GM12864 (cell line): ENCODE measurements around the gene NPC2.

Source experiments
- DNase-seq: peaks from one replicate; pipeline ENCODE4 v3.0.0-alpha.2; 2011; ENCODE audit warnings: low read depth
- H3K4me3 ChIP-seq: 2 replicates; pipeline ENCODE4 v1.5.1; 2011; ENCODE audit warnings: mild to moderate bottlenecking, low read depth, low read length, control low read depth
- TF ChIP-seq, protein P1 (sequence below): IDR thresholded peaks from 2 replicates; pipeline ENCODE4 v1.5.1; 2011; ENCODE audit warnings: low read depth, mild to moderate bottlenecking, moderate library complexity, low read length, control low read depth, inconsistent platforms; ENCODE audit errors: missing control alignments

The NPC2 gene

DNA sequence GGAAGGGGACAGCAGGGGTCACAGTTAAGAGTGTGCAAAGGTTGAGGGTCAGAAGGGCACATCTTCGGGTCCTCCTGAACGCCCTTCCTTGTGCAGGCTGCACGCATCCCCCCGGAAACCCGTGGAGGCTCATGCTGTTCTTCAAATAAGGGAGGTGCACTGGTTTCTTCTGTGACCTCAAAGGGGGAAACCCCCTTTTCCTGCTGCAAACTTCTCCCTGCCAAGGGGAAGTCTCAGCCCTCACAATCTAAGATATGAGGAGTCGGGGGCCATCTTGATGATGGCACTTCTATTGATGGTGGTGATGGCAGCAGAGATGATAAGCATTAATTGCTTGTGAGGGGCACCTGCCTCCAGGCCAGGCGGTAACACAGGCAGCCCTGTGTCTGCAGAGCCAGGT, 40.5 kb upstream of the NPC2 start:
- TF ChIP-seq, protein P1, sequence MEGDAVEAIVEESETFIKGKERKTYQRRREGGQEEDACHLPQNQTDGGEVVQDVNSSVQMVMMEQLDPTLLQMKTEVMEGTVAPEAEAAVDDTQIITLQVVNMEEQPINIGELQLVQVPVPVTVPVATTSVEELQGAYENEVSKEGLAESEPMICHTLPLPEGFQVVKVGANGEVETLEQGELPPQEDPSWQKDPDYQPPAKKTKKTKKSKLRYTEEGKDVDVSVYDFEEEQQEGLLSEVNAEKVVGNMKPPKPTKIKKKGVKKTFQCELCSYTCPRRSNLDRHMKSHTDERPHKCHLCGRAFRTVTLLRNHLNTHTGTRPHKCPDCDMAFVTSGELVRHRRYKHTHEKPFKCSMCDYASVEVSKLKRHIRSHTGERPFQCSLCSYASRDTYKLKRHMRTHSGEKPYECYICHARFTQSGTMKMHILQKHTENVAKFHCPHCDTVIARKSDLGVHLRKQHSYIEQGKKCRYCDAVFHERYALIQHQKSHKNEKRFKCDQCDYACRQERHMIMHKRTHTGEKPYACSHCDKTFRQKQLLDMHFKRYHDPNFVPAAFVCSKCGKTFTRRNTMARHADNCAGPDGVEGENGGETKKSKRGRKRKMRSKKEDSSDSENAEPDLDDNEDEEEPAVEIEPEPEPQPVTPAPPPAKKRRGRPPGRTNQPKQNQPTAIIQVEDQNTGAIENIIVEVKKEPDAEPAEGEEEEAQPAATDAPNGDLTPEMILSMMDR = no peak
- DNase-seq = no peak
- no peak overlapping the region for H3K4me3 ChIP-seq

GRCh38 chr14:74532246-74532645, 39.1 kb upstream of the NPC2 start:
- TF ChIP-seq, protein P1 = no peak
- H3K4me3 ChIP-seq = no peak overlapping the region
- no peak for DNase-seq

GRCh38 chr14:74531467-74531866, 38.4 kb upstream of the NPC2 start:
- TF ChIP-seq, protein P1 = no peak
- no peak overlapping the region for H3K4me3 ChIP-seq
- no peak for DNase-seq

GRCh38 chr14:74531006-74531405, 37.9 kb upstream of the NPC2 start:
- TF ChIP-seq, protein P1 = no peak
- no peak overlapping the region for H3K4me3 ChIP-seq
- DNase-seq = no peak

GRCh38 chr14:74528886-74529285, 35.8 kb upstream of the NPC2 start:
- no peak for DNase-seq
- H3K4me3 ChIP-seq = no peak overlapping the region
- TF ChIP-seq, protein P1 = no peak

GRCh38 chr14:74528406-74528805, 35.3 kb upstream of the NPC2 start:
- H3K4me3 ChIP-seq = no peak overlapping the region
- DNase-seq = no peak
- TF ChIP-seq, protein P1 = no peak

- no peak overlapping the region for H3K4me3 ChIP-seq
- no peak for DNase-seq
- TF ChIP-seq, protein P1 = no peak
Observed at GRCh38 chr14:74527736-74528280, 34.7 kb upstream of the NPC2 start.
